Omental fat pad (tissue), 4 donors: ENCODE measurements around the gene ASGR2. TPM values are rescaled to one million over a fixed set of nuclear protein-coding genes. Genes with fewer than 3 reads are reported as not detected.

Experiments used
- ATAC-seq: fragments of 150-250 bp; one replicate; pipeline ENCODE4 v1.9.1; 2016; ENCODE audit warnings: mild to moderate bottlenecking, moderate library complexity; ENCODE audit not compliant: low FRiP score
- DNase-seq: peaks from one replicate; pipeline ENCODE4 v3.0.0-alpha.2; 2019; ENCODE audit warnings: low spot score
- small RNA-seq: library from RNA; depleted of rRNA; stranded (forward); fragments of <200 nt; gene quantifications from one replicate; pipeline ENCODE3, GENCODE V24; 2016
- total RNA-seq, 4 donors: library from RNA; depleted of rRNA; stranded (reverse); fragments of >200 nt; gene quantifications; one replicate each; pipeline ENCODE4 v1.1.0, GENCODE V29; 2016
- TF ChIP-seq, protein P1 (sequence below), 3 donors: fragments of 450-650 bp; IDR thresholded peaks; one replicate each; pipeline ENCODE4 v1.5.1; 2016 to 2017; ENCODE audit warnings: antibody characterized with exemption in 3 of 3, mild to moderate bottlenecking in 3 of 3, moderate library complexity in 2 of 3

Gene ASGR2
- total RNA-seq, 4 donors from 2014 or later: 0.84 to 3.1 (median 1.6) TPM; not detected in 1

- ATAC-seq: no peak
- TF ChIP-seq, protein P1, sequence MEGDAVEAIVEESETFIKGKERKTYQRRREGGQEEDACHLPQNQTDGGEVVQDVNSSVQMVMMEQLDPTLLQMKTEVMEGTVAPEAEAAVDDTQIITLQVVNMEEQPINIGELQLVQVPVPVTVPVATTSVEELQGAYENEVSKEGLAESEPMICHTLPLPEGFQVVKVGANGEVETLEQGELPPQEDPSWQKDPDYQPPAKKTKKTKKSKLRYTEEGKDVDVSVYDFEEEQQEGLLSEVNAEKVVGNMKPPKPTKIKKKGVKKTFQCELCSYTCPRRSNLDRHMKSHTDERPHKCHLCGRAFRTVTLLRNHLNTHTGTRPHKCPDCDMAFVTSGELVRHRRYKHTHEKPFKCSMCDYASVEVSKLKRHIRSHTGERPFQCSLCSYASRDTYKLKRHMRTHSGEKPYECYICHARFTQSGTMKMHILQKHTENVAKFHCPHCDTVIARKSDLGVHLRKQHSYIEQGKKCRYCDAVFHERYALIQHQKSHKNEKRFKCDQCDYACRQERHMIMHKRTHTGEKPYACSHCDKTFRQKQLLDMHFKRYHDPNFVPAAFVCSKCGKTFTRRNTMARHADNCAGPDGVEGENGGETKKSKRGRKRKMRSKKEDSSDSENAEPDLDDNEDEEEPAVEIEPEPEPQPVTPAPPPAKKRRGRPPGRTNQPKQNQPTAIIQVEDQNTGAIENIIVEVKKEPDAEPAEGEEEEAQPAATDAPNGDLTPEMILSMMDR (IDR thresholded peaks at IDR 0.05): no peak
These were observed 55.7 kb downstream of the ASGR2 start for GRCh38 chr17:7058831-7059447.

DNA sequence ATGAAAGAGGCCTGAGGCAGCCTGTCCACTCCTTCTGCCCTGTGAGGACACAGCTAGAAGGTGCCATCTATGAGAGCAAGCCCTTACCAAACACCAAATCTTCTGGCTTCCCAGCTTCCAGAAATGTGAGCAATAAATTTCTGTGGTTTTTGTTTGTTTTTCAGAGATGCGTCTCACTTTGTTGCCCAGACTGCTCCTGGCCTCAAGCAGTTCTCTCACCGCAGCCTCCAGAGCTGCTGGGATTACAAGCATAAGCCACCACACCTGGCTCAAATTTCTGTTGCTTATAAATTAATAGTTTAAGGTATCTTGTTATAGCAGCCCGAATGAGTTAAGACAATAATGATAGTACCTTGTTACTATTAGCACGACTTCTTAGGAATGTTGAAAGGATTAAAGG lies 58.2 kb downstream of the ASGR2 start:
- DNase-seq (no peak), ATAC-seq (no peak)
- TF ChIP-seq, protein P1 (IDR thresholded peaks at IDR 0.05): no peak

More at GRCh38 chr17:7058831-7059447, 55.7 kb downstream of the ASGR2 start:
- DNase-seq: no peak

Small RNA genes lying within 50 kb of the gene (small RNA-seq; reads per million reads assigned to genes)
- gene AC120057.1: not detected

Other genes starting within 250 kb of the ASGR2 start
- under 1 TPM in 1 of 4 donors, not detected in 3; 0.25 TPM for gene ALOX12, start 118.8 kb downstream of the ASGR2 start, total RNA-seq
- gene RNASEK, start 102.2 kb downstream of the ASGR2 start, total RNA-seq: 100 to 1,000 TPM in 3 of 4 donors, 10 to 100 TPM in 1; 34.4 to 253 (median 130) TPM
- 10 to 100 TPM in 1 of 4 donors, 1 to 10 TPM in 3; 4.6 to 11.2 (median 8.2) TPM for gene BCL6B, start 91.8 kb downstream of the ASGR2 start, total RNA-seq
- 1 to 10 TPM in 3 of 4 donors, under 1 TPM in 1; 0.74 to 2.2 (median 1.5) TPM for gene SLC16A13, start 78.8 kb downstream of the ASGR2 start, total RNA-seq
- under 1 TPM in 3 of 4 donors, not detected in 1; 0.44 to 0.60 (median 0.47) TPM for gene SLC16A11, start 70.7 kb downstream of the ASGR2 start, total RNA-seq
- 10 to 100 TPM in 3 of 4 donors, 1 to 10 TPM in 1; 7.2 to 21.7 (median 15.7) TPM for gene CLEC10A, start 34.6 kb downstream of the ASGR2 start, total RNA-seq
- 1 to 10 TPM in 3 of 4 donors, under 1 TPM in 1; 0.56 to 2.5 (median 1.4) TPM for gene ASGR1, start 64.5 kb upstream of the ASGR2 start, total RNA-seq
- gene DLG4, start 105.0 kb upstream of the ASGR2 start, total RNA-seq: 10 to 100 TPM in 3 of 4 donors, 1 to 10 TPM in 1; 8.7 to 12.5 (median 11.6) TPM
- gene ACADVL, start 105.1 kb upstream of the ASGR2 start, total RNA-seq: 100 to 1,000 TPM; 677 to 996 (median 722) TPM
- 10 to 100 TPM; 22.7 to 41.6 (median 23.6) TPM for gene DVL2, start 119.7 kb upstream of the ASGR2 start, total RNA-seq
- 10 to 100 TPM; 22.1 to 43.8 (median 28.9) TPM for gene PHF23, start 124.6 kb upstream of the ASGR2 start, total RNA-seq
- 100 to 1,000 TPM; 316 to 526 (median 376) TPM for gene GABARAP, start 127.6 kb upstream of the ASGR2 start, total RNA-seq
- 10 to 100 TPM; 47.9 to 66.2 (median 61.8) TPM for gene CTDNEP1, start 136.9 kb upstream of the ASGR2 start, total RNA-seq
- 10 to 100 TPM; 25.9 to 34.5 (median 30.1) TPM for gene ELP5, start 137.4 kb upstream of the ASGR2 start, total RNA-seq
- gene CLDN7, start 147.7 kb upstream of the ASGR2 start, total RNA-seq: 1 to 10 TPM; 3.0 to 9.0 (median 7.4) TPM
- 10 to 100 TPM in 3 of 4 donors, 1 to 10 TPM in 1; 8.9 to 29.2 (median 12.1) TPM for gene SLC2A4, start 166.9 kb upstream of the ASGR2 start, total RNA-seq
- gene YBX2, start 179.8 kb upstream of the ASGR2 start, total RNA-seq: 1 to 10 TPM in 3 of 4 donors, under 1 TPM in 1; 0.65 to 3.3 (median 1.5) TPM
- gene EIF5A, start 192.8 kb upstream of the ASGR2 start, total RNA-seq: 100 to 1,000 TPM; 127 to 408 (median 282) TPM
- 10 to 100 TPM; 49.6 to 91.3 (median 75.9) TPM for gene GPS2, start 200.5 kb upstream of the ASGR2 start, total RNA-seq
- 10 to 100 TPM; 10.4 to 16.1 (median 11.5) TPM for gene NEURL4, start 214.5 kb upstream of the ASGR2 start, total RNA-seq
- 10 to 100 TPM in 1 of 4 donors, 1 to 10 TPM in 3; 3.3 to 13.1 (median 8.1) TPM for gene ACAP1, start 221.7 kb upstream of the ASGR2 start, total RNA-seq
- gene KCTD11, start 237.3 kb upstream of the ASGR2 start, total RNA-seq: 1 to 10 TPM; 6.7 to 9.9 (median 8.4) TPM
- gene TMEM95, start 240.3 kb upstream of the ASGR2 start, total RNA-seq: not detected